Hippocampal formation (tissue), 2 donors: Measurements from ENCODE around the gene PDE4D.

ENCODE experiments used
- DNase-seq, 2 donors: peaks; one replicate each; lab custom pipeline; 2025; lab: John Stamatoyannopoulos, UW

The PDE4D gene

GRCh38 chr5:59547731-59548130, 345.8 kb downstream of the PDE4D start:
- DNase-seq = no peak

- DNase-seq = no peak
Measured at GRCh38 chr5:59544573-59544972, 349.0 kb downstream of the PDE4D start.

GRCh38 chr5:59543821-59544442, 349.6 kb downstream of the PDE4D start:
- DNase-seq = peak in 1 of 2 donors; percentile 6

GRCh38 chr5:59542851-59543820, 350.4 kb downstream of the PDE4D start:
- DNase-seq = peak in 1 of 2 donors; percentile 10

GRCh38 chr5:59542306-59542705, 351.2 kb downstream of the PDE4D start:
- DNase-seq = no peak

- peak in 1 of 2 donors; percentile 63 for DNase-seq
Measured at GRCh38 chr5:59540366-59540765, 353.2 kb downstream of the PDE4D start.

GRCh38 chr5:59538750-59539121, 354.8 kb downstream of the PDE4D start:
- no peak for DNase-seq

GRCh38 chr5:59537961-59538749, 355.4 kb downstream of the PDE4D start:
- DNase-seq = no peak

- DNase-seq = no peak
Measured at GRCh38 chr5:59536875-59537274, 356.7 kb downstream of the PDE4D start.

GRCh38 chr5:59535561-59535960, 358.0 kb downstream of the PDE4D start:
- DNase-seq = no peak

GRCh38 chr5:59533730-59534108, 359.8 kb downstream of the PDE4D start:
- no peak for DNase-seq

GRCh38 chr5:59532979-59533729, 360.4 kb downstream of the PDE4D start:
- no peak for DNase-seq

GRCh38 chr5:59529239-59529638, 364.3 kb downstream of the PDE4D start:
- no peak for DNase-seq

- no peak for DNase-seq
Measured at GRCh38 chr5:59528202-59528862, 365.2 kb downstream of the PDE4D start.

- no peak for DNase-seq
Measured at GRCh38 chr5:59525957-59526356, 367.6 kb downstream of the PDE4D start.

GRCh38 chr5:59525311-59525710, 368.2 kb downstream of the PDE4D start:
- no peak for DNase-seq

GRCh38 chr5:59522201-59522831, 371.2 kb downstream of the PDE4D start:
- DNase-seq = no peak

GRCh38 chr5:59521476-59521875, 372.1 kb downstream of the PDE4D start:
- DNase-seq = no peak

GRCh38 chr5:59519338-59519737, 374.2 kb downstream of the PDE4D start:
- DNase-seq = no peak

GRCh38 chr5:59517926-59518585, 375.5 kb downstream of the PDE4D start:
- DNase-seq = no peak
